GM12878 (cell line): Measurements from ENCODE around the gene TPPP. TPM values are rescaled to one million over a fixed set of nuclear protein-coding genes. Genes with fewer than 3 reads are reported as not detected.
"Not testable (repeated sequence)": the region's sequence is repeated elsewhere in the genome, so short reads cannot be mapped to it uniquely, and the experiment has no call there.

Experiments used
- ATAC-seq: fragments of 200-7000 bp; cut with Tn5 transposase; 3 replicates; pipeline ENCODE4 v1.9.1; 2020; ENCODE audit warnings: mild to moderate bottlenecking, moderate library complexity
- BruUV-seq: library from RNA; stranded (reverse); fragments of 400-500 nt; replicated peaks from 2 replicates; lab custom pipeline; 2021; lab: Mats Ljungman, UMichigan
- CTCF ChIA-PET: fragments of 300-600 bp; sonication (Branson Sonifier 250); formaldehyde crosslinking; extraction: SDS; loops from one replicate; lab custom pipeline; 2021; ENCODE audit warnings: inconsistent platforms; lab: Yijun Ruan, JAX
- POLR2A ChIA-PET: fragments of 350-600 bp; formaldehyde crosslinking; extraction: SDS; loops from one replicate; lab custom pipeline; 2021; ENCODE audit warnings: inconsistent platforms; lab: Charles Lee
- RAD21 ChIA-PET: fragments of 300-600 bp; sonication (Branson Sonifier 250); formaldehyde crosslinking; loops from one replicate; lab custom pipeline; 2023; ENCODE audit warnings: antibody characterized with exemption; ENCODE audit not compliant: unreplicated experiment; lab: Charles Lee
- SMC1A ChIA-PET: fragments of 300-600 bp; sonication (Branson Sonifier 250); formaldehyde crosslinking; loops from one replicate; lab custom pipeline; 2023; ENCODE audit not compliant: unreplicated experiment, uncharacterized antibody; lab: Charles Lee
- DNase-seq: peaks from one replicate; pipeline ENCODE4 v3.0.0-alpha.2; 2011; ENCODE audit warnings: low read depth, low spot score
- FAIRE-seq: peaks from 3 replicates; lab custom pipeline; 2011; peaks lifted over from hg19 to GRCh38; lab: Jason Lieb, UNC
- H2AFZ ChIP-seq: 2 replicates; pipeline ENCODE4 v1.6.0; 2011; ENCODE audit warnings: low read depth, low read length, control low read depth; ENCODE audit not compliant: control insufficient read depth
- H3K27ac ChIP-seq: 2 replicates; pipeline ENCODE4 v1.5.1; 2011; ENCODE audit warnings: control low read depth; ENCODE audit not compliant: control insufficient read depth, insufficient read depth
- H3K27me3 ChIP-seq, 2 experiments: replicated peaks in 1 of 2; 2 replicates each; pipeline versions ENCODE4 v1.6.0 to v1.6.1; 2011; ENCODE audit warnings: low read length in 1 of 2; ENCODE audit not compliant: control insufficient read depth in 2 of 2, insufficient read depth in 2 of 2
- H3K36me3 ChIP-seq, 2 experiments: 2 replicates each; pipeline ENCODE4 v1.5.1; 2011; ENCODE audit warnings: low read length in 1 of 2; ENCODE audit not compliant: control insufficient read depth in 2 of 2, insufficient read depth in 2 of 2
- H3K4me1 ChIP-seq: 2 replicates; pipeline ENCODE4 v1.6.1; 2011; ENCODE audit warnings: mild to moderate bottlenecking, low read length, moderate library complexity, mixed read lengths; ENCODE audit not compliant: control insufficient read depth, insufficient read depth
- H3K4me2 ChIP-seq: 2 replicates; pipeline ENCODE4 v1.6.0; 2011; ENCODE audit warnings: control low read depth; ENCODE audit not compliant: control insufficient read depth, insufficient read depth
- H3K4me3 ChIP-seq: fragments of 200-600 bp; sonication (generic); 2 replicates; pipeline ENCODE4 v1.5.1; 2016
- H3K79me2 ChIP-seq: 2 replicates; pipeline ENCODE4 v1.6.0; 2011; ENCODE audit warnings: low read length; ENCODE audit not compliant: control insufficient read depth, insufficient read depth
- H3K9ac ChIP-seq: 2 replicates; pipeline ENCODE4 v1.8.0; 2011; ENCODE audit warnings: low read length, control low read depth, mixed read lengths; ENCODE audit not compliant: control insufficient read depth, insufficient read depth
- H3K9me3 ChIP-seq: replicated peaks from 3 replicates; pipeline ENCODE4 v1.5.1; 2011; ENCODE audit warnings: mild to moderate bottlenecking, low read length; ENCODE audit not compliant: control insufficient read depth, insufficient read depth
- H4K20me1 ChIP-seq: 2 replicates; pipeline ENCODE4 v1.6.0; 2011; ENCODE audit not compliant: control insufficient read depth, insufficient read depth
- WGBS: methylation state at CpG from one replicate; pipeline ENCODE4 v1.1.6; 2016; ENCODE audit warnings: low lambda C conversion rate; ENCODE audit not compliant: insufficient replicate concordance, insufficient coverage; ENCODE audit errors: missing lambda C conversion rate; 5-methylcytosine and 5-hydroxymethylcytosine counted together
- in situ Hi-C: fragments of 300-500 bp; cut with MboI; formaldehyde crosslinking; loops from 9 replicates; pipeline ENCODE4 v1.14.3; 2018; ENCODE audit warnings: mixed read lengths
- intact Hi-C: fragments of 100-400 bp; cut with micrococcal nuclease; formaldehyde crosslinking; loops from one replicate; pipeline ENCODE4 v1.14.2; 2022; ENCODE audit not compliant: unreplicated experiment
- polyA plus RNA-seq, 11 experiments: library from polyadenylated mRNA; depleted of rRNA in 4 of 11; unstranded in 6 of 11; stranded (reverse) in 5 of 11; fragments of >200 nt; fragmentation: Nextera tagmentation in 4 of 11; fragmentation: Illumina TruSeq in 1 of 11; extraction: Ambion mirVana in 4 of 11; extraction: Trizol in 1 of 11; gene quantifications; 1 replicate in 1 of 11; 2 replicates in 10 of 11; pipeline versions ENCODE4 v1.2.1 to v1.2.3, GENCODE V29; 2011 to 2016; ENCODE audit warnings: inconsistent platforms in 2 of 11, missing spikeins in 2 of 11, low read depth in 1 of 11
- total RNA-seq, 4 experiments: library from RNA; depleted of rRNA in 3 of 4; stranded (reverse); fragments of >200 nt in 3 of 4; fragmentation: Illumina TruSeq in 1 of 4; extraction: Trizol in 1 of 4; gene quantifications; 2 replicates each; pipeline versions ENCODE4 v1.2.1 to v1.2.3, GENCODE V29; 2013 to 2021

Gene TPPP
- total and polyA plus RNA-seq, 10 of the 15 experiments (the other 5 are each of a cell fraction or from before 2014, with no cell fraction given): under 0.01 to 0.24 (median 0.04) TPM; not detected in 4

DNA sequence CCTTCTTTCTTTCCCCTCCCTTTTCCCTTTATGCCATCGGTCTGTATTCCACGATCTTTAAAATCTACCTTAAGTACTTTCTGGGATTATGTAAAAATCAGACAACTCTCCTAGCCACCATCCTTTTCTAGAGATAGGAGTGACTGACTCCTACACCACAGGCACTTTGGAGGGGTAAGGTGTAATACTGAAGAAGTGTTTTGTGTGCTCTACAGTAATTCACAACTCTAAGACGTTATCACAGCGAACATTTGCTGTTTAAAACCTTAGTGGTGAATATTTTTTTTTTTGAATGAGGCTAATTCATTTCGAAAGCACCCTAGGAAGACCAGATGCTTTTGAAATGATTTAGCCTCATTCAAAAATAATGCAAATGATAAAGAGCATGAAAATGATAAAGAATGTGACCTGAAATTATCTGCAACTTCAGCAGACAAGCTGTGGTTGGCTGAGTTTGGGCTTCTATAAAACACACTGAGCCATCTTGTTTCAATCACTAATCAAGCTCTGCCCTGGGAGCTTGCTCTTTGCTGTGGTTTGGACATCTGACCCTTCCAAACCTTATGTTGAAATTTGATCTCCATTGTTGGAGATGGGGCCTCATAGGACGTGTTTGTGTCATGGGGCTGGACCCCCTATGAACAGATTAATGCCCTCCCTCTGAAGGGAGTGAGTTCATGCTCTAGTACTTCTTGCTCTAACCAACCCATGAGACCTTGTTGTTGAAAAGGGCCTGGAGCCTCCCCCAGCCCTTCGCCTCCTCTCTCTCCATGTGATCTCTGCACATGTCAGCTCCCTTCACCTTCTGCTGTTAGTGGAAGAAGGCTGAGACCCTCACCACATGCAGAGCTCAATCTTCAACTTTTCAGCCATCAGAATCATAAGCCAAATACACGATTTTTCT is 21.3 kb upstream of the TPPP start:
- FAIRE-seq, DNase-seq, H3K27me3 ChIP-seq, H3K27ac ChIP-seq, intact Hi-C loops, H3K9me3 ChIP-seq, H3K4me3 ChIP-seq, H3K79me2 ChIP-seq, POLR2A ChIA-PET, BruUV-seq, H3K9ac ChIP-seq, H3K4me2 ChIP-seq, SMC1A ChIA-PET, CTCF ChIA-PET, H3K4me1 ChIP-seq, H3K36me3 ChIP-seq, RAD21 ChIA-PET, H4K20me1 ChIP-seq, in situ Hi-C loops, ATAC-seq, H2AFZ ChIP-seq: not testable (repeated sequence)
- WGBS: 21% methylated on average over 6 of the region's 8 CpGs

GRCh38 chr5:713686-714085 is 20.5 kb upstream of the TPPP start:
- in situ Hi-C loops, H4K20me1 ChIP-seq, H2AFZ ChIP-seq, H3K27me3 ChIP-seq, H3K4me2 ChIP-seq, H3K4me1 ChIP-seq, H3K9ac ChIP-seq, H3K79me2 ChIP-seq, DNase-seq, H3K9me3 ChIP-seq, FAIRE-seq, CTCF ChIA-PET, SMC1A ChIA-PET, H3K27ac ChIP-seq, RAD21 ChIA-PET, intact Hi-C loops, BruUV-seq, POLR2A ChIA-PET, H3K36me3 ChIP-seq, ATAC-seq, H3K4me3 ChIP-seq: not testable (repeated sequence)
- 0% methylated on average over 2 of the region's 3 CpGs for WGBS

- BruUV-seq, FAIRE-seq, RAD21 ChIA-PET, intact Hi-C loops, H3K9me3 ChIP-seq, H3K79me2 ChIP-seq, H3K36me3 ChIP-seq, SMC1A ChIA-PET, in situ Hi-C loops, H3K4me3 ChIP-seq, CTCF ChIA-PET, H3K9ac ChIP-seq, H3K27me3 ChIP-seq, H4K20me1 ChIP-seq, H3K4me2 ChIP-seq, H2AFZ ChIP-seq, H3K27ac ChIP-seq, POLR2A ChIA-PET, H3K4me1 ChIP-seq, DNase-seq, ATAC-seq: not testable (repeated sequence)
- WGBS: 23% methylated on average over 2 of the region's 3 CpGs
These were observed 15.8 kb upstream of the TPPP start for GRCh38 chr5:708848-709517.
